G401 (cell line): Measurements from ENCODE around the gene DOCK11. TPM values are rescaled to one million over a fixed set of nuclear protein-coding genes. Genes with fewer than 3 reads are reported as not detected.
A peak's percentile ranks its signal among the peaks of the same experiment; 100 is the strongest.
"Not testable (repeated sequence)": the region's sequence is repeated elsewhere in the genome, so short reads cannot be mapped to it uniquely, and the experiment has no call there.

Experiments
- DNase-seq: peaks from one replicate; pipeline ENCODE4 v3.0.0-alpha.2; 2015; ENCODE audit warnings: low spot score
- in situ Hi-C: cut with HindIII; loops from 2 replicates; pipeline ENCODE4 v1.10.0; 2016; ENCODE audit warnings: low sequenced_read_pairs, mixed read lengths
- total RNA-seq: library from RNA; depleted of rRNA; stranded (reverse); fragments of >200 nt; shearing (Covaris generic); gene quantifications from 2 replicates; pipeline ENCODE4 v1.2.3, GENCODE V29; 2014

Gene DOCK11
- total RNA-seq, 1 experiment from 2014 or later, result 0.88 TPM

DNA sequence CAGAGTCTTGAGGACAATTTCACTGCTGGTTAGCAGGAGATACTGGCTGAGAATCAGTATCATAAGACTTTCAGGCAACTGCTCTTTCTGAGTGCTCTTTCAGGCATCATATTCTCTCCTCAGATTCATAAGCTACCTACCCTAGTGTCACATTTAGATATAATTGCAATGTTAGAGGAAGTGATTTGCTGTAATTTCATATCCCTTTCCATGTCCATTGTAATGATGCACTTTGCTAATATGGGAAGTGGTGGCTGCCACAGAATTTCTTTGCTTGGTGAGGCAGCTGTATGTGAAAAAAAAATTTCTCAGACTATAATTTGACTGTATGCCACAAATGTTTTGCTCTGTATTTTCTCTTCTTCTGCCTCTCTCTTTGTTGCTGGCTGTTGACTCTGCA lies 63.3 kb downstream of the DOCK11 start:
- no peak for DNase-seq
- in situ Hi-C loops, result no loop called here

DNA sequence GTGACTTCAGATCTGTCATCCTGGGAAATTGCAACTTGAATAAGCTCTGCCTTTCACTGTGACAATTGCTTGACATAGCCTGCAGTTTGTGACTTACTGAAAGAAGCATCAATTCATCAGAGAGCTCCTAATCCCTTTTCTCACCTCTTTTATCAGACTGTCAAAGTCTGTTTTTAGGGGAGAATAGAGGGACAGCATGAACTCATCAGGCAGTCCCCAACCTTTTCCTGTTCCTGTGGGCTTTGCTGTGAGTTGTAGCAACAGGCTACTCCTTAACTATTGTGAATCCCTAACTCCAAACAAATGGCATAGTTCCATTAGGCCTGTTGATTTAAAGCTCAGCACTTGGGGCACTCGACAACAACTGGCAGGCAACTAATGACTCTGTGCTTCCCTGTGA lies 64.9 kb downstream of the DOCK11 start:
- DNase-seq, result no peak
- in situ Hi-C loops, result no loop called here

DNA sequence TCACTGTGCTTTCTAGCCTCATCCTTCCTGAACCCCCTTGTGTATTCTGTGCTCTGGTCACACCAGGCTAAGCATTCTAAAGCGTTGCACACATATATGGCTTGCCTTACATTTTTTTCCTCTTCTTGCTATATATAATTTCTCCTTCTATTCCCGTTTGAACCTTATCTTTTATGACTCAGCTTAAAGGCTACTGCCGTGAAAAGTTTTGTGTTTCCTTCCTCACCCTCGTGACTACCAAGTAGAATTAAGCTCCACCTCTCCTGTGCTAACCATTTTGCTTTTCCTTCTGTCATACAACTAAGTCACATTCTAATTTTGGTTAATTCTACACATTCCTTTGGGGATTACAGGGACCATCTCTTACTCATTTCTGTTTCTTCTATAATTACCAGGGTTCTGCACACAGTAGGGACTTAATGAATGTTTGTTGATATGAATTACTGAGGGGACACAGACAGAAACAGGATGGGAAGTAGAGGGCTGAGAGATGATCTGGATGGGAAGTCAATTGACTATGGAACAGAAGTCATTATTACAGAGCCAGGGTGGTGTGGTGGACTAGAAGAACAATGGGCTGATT lies 67.1 kb downstream of the DOCK11 start:
- in situ Hi-C loops, result no loop called here
- DNase-seq, result no peak

DNA sequence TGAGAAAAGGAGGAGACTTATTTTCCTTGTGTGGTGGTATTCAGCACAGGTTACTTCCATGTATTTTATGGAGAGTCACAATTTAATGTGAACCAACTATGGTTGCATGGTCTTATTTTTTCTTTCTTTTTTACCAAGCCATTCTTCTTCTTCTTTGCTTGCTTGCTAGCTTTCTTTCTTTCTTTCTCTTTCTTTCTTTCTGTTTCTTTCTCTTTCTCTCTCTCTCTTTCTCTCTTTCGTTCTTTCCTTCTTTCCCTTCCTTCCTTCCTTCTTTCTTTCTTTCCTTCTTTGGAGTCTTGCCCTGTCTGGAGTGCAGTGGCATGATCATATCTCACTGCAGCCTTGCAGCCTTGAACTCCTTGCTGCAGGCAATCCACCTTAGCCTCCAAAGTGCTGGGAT lies 68.9 kb downstream of the DOCK11 start:
- in situ Hi-C loops, result no loop called here
- no peak for DNase-seq

DNA sequence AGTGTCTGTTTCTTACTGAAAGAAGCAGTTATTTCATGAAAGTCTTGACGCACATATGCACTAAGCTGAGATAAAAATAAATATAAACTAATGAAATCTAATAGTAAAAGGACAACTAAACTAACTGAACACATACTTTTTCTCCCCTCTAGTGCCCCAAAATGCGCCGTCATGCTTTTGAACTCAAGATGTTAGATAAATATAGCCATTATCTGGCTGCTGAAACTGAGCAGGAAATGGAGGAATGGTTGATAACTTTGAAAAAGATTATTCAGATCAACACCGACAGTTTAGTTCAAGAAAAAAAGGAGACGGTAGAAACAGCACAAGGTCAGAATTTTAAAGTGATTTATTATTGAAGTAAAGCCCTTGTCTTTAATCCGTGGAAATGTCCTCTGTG lies 70.2 kb downstream of the DOCK11 start:
- in situ Hi-C loops, result no loop called here
- DNase-seq, result no peak

DNA sequence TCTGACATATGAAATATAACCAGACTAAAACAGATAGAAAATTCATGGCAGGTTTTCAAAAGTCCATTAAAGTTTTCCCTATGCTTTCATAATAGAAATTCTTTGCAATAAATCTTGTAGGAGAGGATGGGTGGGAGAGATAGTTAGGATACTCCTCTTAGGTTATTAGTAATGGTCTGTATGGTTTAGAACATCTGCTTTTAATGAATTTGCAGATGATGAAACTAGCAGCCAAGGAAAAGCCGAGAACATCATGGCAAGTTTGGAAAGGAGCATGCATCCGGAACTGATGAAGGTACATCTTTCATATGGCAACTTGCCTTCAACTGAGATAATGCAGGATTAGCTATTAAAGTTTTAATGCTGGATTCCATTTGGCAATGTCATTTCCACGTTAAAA lies 70.7 kb downstream of the DOCK11 start:
- in situ Hi-C loops, result no loop called here
- no peak for DNase-seq

DNA sequence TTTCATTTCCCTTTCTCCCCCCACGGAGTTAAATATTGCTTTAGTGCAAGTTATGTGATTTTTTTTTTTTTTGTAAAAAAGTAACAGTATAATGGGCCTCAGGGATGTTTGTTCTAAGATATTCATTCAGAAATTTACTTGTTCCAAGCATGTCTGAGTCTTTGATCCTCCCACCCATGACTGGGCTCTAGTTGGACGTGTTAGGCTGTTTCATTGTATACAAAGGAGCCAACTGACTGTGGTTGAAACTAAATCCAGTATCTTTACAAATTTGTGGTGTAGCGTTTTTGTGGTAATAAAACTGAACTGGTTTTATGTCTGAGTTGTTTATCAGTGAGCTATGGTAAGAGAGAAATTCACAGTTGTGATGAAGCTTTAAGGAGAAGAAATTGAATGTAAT lies 74.1 kb downstream of the DOCK11 start:
- in situ Hi-C loops, result no loop called here
- no peak for DNase-seq

DNA sequence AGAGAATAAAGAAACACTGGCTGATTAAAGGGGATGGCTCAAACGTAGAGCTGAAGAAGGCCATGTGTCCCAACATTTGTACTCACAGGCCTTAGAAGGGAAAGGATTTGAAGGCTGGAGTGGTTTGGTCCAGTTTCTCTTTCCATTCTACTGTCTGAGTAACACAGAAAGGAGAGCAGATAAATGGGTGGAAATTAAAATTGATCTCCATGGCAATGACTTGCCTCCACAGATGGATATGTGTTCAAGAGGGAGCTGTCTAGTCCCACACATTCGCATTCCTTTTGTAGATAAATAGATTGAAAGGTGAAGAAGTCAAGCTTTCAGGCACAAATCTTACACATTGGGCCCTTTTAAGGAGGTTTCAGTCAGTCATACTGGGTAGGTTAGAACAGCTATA lies 74.6 kb downstream of the DOCK11 start:
- DNase-seq, result no peak
- in situ Hi-C loops, result no loop called here

DNA sequence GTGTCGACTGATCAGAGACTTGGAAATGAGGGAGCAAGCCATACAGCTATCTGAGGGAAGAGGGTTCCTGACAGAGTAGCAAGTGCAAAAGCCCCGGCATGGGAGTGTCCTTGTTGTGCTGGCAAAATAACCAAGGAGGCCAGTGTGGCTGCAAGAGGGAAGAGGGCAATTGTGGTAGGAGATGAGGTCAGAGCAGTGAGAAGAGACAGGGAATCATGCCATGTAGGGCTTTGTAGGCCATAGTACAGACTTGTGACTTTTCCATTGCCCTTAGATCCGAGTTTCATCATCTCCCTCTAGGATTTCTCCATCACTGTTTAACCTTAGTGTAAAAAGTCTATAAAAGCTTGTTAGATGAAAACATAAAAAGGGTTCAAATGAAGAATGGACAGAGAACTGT lies 76.2 kb downstream of the DOCK11 start:
- no peak for DNase-seq
- in situ Hi-C loops, result no loop called here

DNA sequence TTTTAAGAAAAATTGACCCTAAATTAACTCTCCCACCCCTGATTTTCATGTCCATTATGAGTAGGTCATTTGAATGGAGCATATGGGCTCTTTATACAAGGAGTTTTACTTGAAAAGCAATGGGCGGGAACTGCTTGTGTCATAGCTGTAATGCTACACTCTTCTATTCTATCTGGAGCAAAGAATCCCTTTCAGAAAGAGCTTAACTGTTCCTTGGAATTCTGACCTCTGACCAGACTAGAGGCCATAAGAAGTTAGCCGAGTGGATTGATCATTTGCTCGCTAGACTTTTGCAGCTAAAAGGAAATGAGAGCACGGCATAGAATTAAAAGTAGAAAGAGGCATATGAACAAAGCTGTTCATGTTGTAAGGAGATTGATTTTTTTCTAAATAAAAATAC lies 79.1 kb downstream of the DOCK11 start:
- DNase-seq, result no peak
- in situ Hi-C loops, result no loop called here

DNA sequence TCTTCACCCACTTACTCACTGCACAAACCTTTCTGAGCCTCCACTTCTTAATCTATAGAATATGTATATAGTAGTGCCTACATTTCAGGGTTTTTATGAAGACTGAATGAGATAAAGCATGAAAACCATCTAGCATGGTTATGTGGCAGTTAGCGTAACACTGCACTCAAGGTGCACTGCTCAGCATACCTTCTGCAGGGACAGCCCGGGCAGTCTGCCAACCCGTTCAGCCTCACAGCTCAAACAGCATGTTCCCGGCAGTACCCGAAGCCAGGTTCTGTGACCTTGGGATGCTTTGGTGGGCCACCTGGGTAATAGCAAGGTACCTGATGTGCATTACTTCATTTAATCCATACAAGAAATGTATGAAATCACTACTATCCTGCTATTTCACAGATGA lies 81.4 kb downstream of the DOCK11 start:
- DNase-seq, result peak; percentile 66
- in situ Hi-C loops, result no loop called here

DNA sequence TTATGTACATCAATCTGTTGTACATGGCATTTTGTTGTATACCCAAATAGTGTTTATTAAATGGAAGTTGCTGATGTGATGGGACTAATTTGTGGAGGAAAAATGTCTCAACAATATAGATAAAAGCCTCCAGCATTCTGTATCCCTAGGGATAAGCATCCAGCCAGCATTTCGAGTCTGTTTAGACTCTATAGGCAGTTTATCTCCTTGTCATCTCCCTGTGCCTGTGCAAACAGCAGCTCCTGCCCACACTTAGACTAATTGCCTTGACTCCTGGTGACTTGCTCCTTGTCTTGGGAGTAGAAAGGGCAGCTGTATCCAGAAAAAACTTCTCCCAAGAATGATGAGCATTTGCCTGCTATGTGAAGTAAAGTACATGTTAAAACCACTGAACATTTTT lies 83.8 kb downstream of the DOCK11 start:
- in situ Hi-C loops, result no loop called here
- no peak for DNase-seq

DNA sequence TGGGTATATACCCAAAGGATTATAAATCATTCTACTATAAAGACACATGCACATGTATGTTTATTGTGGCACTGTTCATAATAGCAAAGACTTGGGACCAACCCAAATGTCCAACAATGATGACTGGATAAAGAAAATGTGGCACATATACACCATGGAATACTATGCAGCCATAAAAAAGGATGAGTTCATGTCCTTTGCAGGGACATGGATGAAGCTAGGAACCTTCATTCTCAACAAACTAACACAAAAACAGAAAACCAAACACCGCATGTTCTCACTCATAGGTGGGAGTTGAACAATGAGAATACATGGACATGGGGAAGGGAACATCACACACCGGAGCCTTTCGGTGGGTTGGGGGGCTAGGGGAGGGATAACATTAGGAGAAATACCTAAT lies 87.3 kb downstream of the DOCK11 start:
- in situ Hi-C loops, DNase-seq: not testable (repeated sequence)

DNA sequence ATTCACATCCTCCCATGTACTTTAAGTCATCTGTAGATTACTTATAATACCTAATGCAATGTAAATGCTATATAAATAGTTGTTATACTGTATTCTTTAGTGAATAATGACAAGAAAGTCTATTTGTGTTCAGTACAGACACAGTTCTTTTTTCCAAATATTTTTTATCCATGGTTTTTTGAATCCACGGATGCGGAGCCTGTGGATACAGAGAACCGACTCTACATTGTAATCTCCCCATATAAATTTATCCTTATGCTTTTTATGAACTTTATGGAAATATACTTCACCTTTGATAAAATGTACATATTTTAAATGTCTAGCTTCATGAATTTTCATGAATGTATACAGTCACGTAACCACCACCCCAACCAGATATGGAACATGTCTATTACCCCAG lies 88.2 kb downstream of the DOCK11 start:
- DNase-seq, result no peak
- in situ Hi-C loops, result no loop called here

DNA sequence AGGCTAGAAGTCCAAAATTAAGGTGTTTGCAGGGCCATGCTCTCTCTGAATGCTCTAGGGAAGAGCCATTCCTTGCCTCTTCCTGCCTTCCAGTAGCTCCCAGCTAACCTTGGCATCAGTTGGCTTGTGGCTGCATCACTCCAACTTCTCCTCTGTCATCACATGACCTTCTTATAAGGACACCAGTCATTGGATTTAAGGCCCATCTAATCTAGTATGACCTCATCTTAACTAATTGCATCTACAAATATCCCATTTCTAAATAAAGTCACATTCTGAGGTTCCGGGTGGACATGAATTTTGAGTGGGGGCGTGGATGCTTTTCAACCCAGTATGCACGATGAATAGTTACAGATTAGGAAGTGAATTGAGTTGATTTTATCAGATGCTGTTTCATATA lies 89.7 kb downstream of the DOCK11 start:
- in situ Hi-C loops, result no loop called here
- no peak for DNase-seq

DNA sequence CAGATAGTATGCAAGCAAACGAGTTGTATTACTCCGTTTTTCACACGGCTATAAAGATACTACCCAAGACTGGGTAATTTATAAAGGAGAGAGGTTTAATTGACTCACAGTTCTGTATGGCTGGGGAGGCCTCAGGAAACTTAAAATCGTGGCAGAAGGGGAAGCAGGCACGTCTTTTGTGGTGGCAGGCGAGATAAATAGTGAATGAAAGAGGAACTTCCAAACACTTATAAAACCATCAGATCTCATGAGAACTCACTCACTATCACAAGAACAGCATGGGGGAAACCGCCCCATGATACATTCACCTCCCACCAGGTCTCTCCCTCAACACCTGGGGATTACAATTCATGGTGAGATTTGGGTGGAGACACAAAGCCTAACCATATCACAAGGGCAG lies 90.6 kb downstream of the DOCK11 start:
- DNase-seq, in situ Hi-C loops: not testable (repeated sequence)

DNA sequence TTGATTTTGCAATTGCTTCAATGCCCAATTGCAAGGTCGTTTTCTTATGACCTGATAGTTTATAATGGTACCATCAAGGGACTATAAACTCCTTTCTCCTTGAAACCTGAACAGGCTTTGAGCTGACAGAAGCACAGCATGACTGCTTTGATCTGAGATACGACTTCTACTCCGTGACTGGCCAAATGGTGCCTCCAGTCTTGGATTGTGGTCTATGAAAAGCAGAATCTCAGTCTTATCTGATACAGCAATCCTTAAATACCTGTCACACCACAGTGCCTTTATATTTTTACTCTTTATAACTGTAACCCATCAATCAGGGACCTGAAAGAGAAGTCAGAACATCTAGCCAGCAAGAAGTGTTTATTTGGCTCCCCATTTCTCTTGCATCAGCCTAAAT lies 93.1 kb downstream of the DOCK11 start:
- in situ Hi-C loops, result no loop called here
- DNase-seq, result no peak

DNA sequence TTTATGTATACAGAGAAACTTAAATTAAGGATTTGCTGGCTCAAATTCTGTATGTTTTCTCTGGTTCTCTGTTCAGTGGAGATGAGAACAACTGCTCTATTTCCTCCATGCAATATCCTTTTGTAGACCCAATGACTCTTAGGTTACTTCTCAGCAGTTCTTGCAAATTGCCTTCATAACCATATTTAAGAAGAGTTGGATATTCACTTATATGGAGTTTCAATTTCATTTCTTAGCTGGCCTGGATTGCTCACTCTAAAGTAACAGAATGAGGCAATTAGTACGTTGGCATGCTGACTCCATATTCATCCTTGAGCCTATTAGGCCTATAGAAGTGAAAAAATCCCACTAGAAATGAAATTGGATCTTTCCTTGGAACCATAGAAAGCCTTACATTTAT lies 93.6 kb downstream of the DOCK11 start:
- no peak for DNase-seq
- in situ Hi-C loops, result no loop called here

DNA sequence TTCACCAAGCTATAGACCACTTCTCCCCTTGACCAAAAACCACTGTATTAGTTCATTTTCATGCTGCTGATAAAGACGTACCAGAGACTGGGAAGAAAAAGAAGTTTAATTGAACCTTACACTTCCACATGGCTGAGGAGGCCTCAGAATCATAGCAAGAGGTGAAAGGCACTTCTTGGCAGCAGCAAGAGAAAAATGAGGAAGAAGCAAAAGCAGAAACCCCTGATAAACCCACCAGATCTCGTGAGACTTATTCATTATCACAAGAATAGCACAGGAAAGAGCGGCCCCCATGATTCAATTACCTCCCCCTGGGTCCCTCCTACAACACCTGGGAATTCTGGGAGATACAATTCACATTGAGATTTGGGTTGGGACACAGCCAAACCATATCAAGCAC lies 97.8 kb downstream of the DOCK11 start:
- DNase-seq, result no peak
- in situ Hi-C loops, result no loop called here

DNA sequence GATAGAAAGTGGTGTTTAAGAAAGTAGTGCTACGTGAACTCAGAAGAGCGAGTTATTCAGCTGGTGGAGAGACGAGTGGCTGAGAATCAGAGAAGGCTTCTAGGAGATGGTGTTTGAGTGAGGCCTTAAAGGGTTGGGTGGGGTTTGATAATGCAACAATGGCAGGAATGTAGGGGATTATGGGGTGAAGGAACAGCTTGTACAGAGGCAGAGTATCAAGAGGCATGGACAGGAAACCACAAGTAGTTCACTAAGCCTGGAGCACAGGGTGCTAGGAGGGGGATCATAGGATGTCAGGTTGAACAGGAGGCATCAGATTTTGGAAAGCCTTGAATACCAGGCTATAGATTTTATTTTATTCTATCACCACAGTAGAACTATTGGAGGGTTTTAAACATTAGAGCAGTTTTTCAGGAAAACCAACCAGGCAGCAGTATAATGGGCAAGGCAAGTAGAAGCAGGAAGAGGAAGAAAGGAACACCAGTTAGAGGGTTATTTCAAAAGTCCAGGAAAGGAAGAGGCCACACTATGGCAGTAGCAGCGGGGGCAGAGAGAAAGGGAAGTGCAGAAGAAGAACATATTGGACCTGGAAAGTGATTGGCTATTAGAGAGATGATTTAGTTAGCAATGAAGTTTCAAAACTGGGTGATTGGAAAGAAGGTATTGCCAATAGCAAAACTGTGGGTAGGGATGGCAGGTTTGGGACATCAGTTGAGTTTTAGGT lies 99.2 kb downstream of the DOCK11 start:
- no peak for DNase-seq
- in situ Hi-C loops, result no loop called here

DNA sequence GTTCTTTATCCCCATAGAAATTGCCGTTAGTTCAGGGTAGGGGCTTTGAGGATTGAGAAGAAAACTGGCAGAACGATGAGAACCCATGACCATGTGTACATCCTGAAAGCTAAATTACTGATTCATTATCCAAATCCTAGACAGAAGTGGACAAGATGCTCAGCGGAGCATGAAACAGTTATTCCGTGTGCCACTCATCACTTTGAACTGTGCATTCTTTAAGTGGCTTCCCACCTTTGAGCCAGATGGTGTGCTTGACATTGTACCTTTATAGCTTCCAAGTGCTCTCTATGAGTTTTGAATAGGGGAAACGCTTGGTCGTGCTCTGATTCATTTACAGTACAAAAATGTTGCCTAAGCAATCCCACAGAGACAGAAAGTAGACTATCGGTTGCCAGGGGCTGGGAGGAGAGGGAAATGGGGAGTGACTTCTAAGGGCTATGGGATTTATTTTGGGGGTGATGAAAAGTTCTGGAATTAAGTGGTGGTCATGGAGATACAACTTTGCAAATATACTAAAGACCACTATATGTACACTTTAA lies 100.0 kb downstream of the DOCK11 start:
- DNase-seq, result no peak
- in situ Hi-C loops, result no loop called here
